A673 (cell line): ENCODE data around the gene MRPL10. TPM values are rescaled to one million over a fixed set of nuclear protein-coding genes. Genes with fewer than 3 reads are reported as not detected.

ENCODE experiments used
- BruUV-seq: library from RNA; stranded (reverse); fragments of 400-500 nt; replicated peaks from 2 replicates; lab custom pipeline; 2021; lab: Mats Ljungman, UMichigan
- CTCF ChIA-PET: fragments of 300-600 bp; sonication (Branson Sonifier 250); formaldehyde crosslinking; loops from one replicate; lab custom pipeline; 2022; ENCODE audit warnings: antibody characterized with exemption; lab: Charles Lee
- POLR2A ChIA-PET: fragments of 300-600 bp; sonication (Branson Sonifier 250); formaldehyde crosslinking; loops from one replicate; lab custom pipeline; 2022; ENCODE audit warnings: antibody characterized with exemption; ENCODE audit not compliant: low non-redundant PET; lab: Charles Lee
- DNase-seq: peaks from one replicate; pipeline ENCODE4 v3.0.0-alpha.2; 2015; ENCODE audit warnings: low spot score
- H3K27ac ChIP-seq: fragments of 200-600 bp; sonication (generic); 2 replicates; pipeline ENCODE4 v1.5.1; 2016; ENCODE audit warnings: mixed run types, low read depth, mild to moderate bottlenecking, mixed read lengths, antibody characterized with exemption, low read length; ENCODE audit not compliant: poor library complexity, severe bottlenecking
- H3K27me3 ChIP-seq: fragments of 200-600 bp; sonication (generic); replicated peaks from 2 replicates; pipeline ENCODE4 v1.6.1; 2017; ENCODE audit warnings: mixed run types, low read depth, mild to moderate bottlenecking, mixed read lengths, antibody characterized with exemption, low read length; ENCODE audit not compliant: insufficient read depth, poor library complexity
- H3K36me3 ChIP-seq: fragments of 200-600 bp; sonication (generic); 2 replicates; pipeline ENCODE4 v1.6.1; 2016; ENCODE audit warnings: mixed run types, mild to moderate bottlenecking, mixed read lengths, antibody characterized with exemption, low read length; ENCODE audit not compliant: insufficient read depth, poor library complexity, severe bottlenecking
- H3K4me1 ChIP-seq: fragments of 200-600 bp; sonication (generic); 2 replicates; pipeline ENCODE4 v1.6.1; 2017; ENCODE audit warnings: mixed run types, mild to moderate bottlenecking, mixed read lengths, antibody characterized with exemption, low read length; ENCODE audit not compliant: insufficient read depth, poor library complexity, severe bottlenecking
- H3K4me3 ChIP-seq: fragments of 200-600 bp; sonication (generic); 2 replicates; pipeline ENCODE4 v1.5.1; 2016; ENCODE audit warnings: low read depth, mixed run types, mild to moderate bottlenecking, mixed read lengths, low read length; ENCODE audit not compliant: poor library complexity, severe bottlenecking
- H3K9me3 ChIP-seq: fragments of 200-600 bp; sonication (generic); 2 replicates; pipeline ENCODE4 v1.6.1; 2016; ENCODE audit warnings: mixed run types, low read depth, mild to moderate bottlenecking, mixed read lengths, antibody characterized with exemption, low read length; ENCODE audit not compliant: poor library complexity, severe bottlenecking
- CTCF ChIP-seq: fragments of 300-800, 200-600 bp; sonication (generic); conservative IDR thresholded peaks from 2 replicates; pipeline ENCODE4 v1.5.1; 2017; ENCODE audit warnings: low read depth, mild to moderate bottlenecking, antibody characterized with exemption, low read length, moderate library complexity, mixed read lengths
- EZH2 ChIP-seq: fragments of 200-600 bp; sonication (generic); IDR thresholded peaks from 2 replicates; pipeline ENCODE4 v1.6.1; 2017; ENCODE audit warnings: borderline replicate concordance, low read depth, mild to moderate bottlenecking, mixed read lengths, antibody characterized with exemption, low read length; ENCODE audit not compliant: poor library complexity, severe bottlenecking
- intact Hi-C: fragments of 100-400 bp; cut with micrococcal nuclease; formaldehyde crosslinking; loops from one replicate; pipeline ENCODE4 v1.10.0; 2022; ENCODE audit not compliant: unreplicated experiment
- total RNA-seq: library from RNA; stranded (reverse); gene quantifications from 2 replicates; pipeline ENCODE4 v1.2.3, GENCODE V29; 2021

Gene MRPL10
- total RNA-seq, 1 experiment from 2014 or later = 30.5 TPM

DNA sequence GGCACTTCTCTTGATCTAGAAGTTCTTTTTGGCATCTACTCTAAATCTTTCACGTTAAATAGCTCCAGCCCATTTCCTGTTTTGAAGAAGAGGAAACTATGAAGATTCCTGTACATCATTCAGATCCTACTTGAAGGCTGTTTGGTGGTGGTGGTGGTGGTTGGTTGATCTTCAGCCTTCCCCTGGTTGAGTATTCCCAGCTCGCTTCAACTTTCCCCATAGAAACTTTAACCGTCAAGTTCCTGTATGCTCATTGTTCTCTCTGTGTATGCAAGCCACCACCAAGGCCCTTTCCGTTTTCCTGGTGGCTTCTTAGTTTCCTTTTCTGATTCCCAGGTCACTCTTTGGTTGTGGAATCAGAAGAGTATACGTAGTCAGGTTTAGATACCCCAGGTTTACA is 3.4 kb upstream of the MRPL10 start:
- H3K27ac ChIP-seq = no peak overlapping the region
- no peaks in the 10 kb centered on the region for H3K27me3 ChIP-seq
- TF ChIP-seq EZH2 = no peak
- no peak for TF ChIP-seq CTCF
- no TSS peak for BruUV-seq
- H3K4me3 ChIP-seq = no peak overlapping the region
- POLR2A ChIA-PET = no interaction called here
- H3K4me1 ChIP-seq = peaks cover 7% of the 10 kb centered on the region
- intact Hi-C loops = no loop called here
- DNase-seq = no peak
- no peaks in the 10 kb centered on the region for H3K36me3 ChIP-seq
- H3K9me3 ChIP-seq = no peaks in the 10 kb centered on the region
- CTCF ChIA-PET = no interaction called here

GRCh38 chr17:47831934-47832327 is 590 bp upstream of the MRPL10 start:
- Histone ChIP-seq H3K4me3 (peak overlapping the region; percentile 72), H3K27me3 (no peaks in the 10 kb centered on the region), H3K4me1 (peaks cover 7% of the 10 kb centered on the region), H3K36me3 (peaks cover 4% of the 10 kb centered on the region), H3K27ac (no peak overlapping the region), H3K9me3 (no peaks in the 10 kb centered on the region)
- DNase-seq = no peak
- ChIA-PET POLR2A (interaction anchor here (0.6 kb wide), 1 partner anchor 336 kb away, joined by 6 read pairs; no protein-coding TSS in a partner anchor), CTCF (no interaction called here)
- intact Hi-C loops = no loop called here
- BruUV-seq = no TSS peak
- TF ChIP-seq CTCF (no peak), EZH2 (no peak)

- no peaks in the 10 kb centered on the region for H3K27me3 ChIP-seq
- TF ChIP-seq CTCF (no peak), EZH2 (no peak)
- peaks cover 7% of the 10 kb centered on the region for H3K4me1 ChIP-seq
- H3K9me3 ChIP-seq = no peaks in the 10 kb centered on the region
- intact Hi-C loops = no loop called here
- CTCF ChIA-PET = interaction anchor here (0.7 kb wide), 1 partner anchor 99 kb away, joined by 3 read pairs; no protein-coding TSS in a partner anchor
- no TSS peak for BruUV-seq
- DNase-seq = no peak
- peak overlapping the region; percentile 72 for H3K4me3 ChIP-seq
- H3K27ac ChIP-seq = peak overlapping the region; percentile 68
- H3K36me3 ChIP-seq = peaks cover 8% of the 10 kb centered on the region
- POLR2A ChIA-PET = no interaction called here
Measured at GRCh38 chr17:47830396-47831002, 842 bp downstream of the MRPL10 start.
